Testis (tissue), 3 donors: ENCODE measurements around the gene MEI4. TPM values are rescaled to one million over a fixed set of nuclear protein-coding genes. Genes with fewer than 3 reads are reported as not detected.
"Not testable (repeated sequence)": the region's sequence is repeated elsewhere in the genome, so short reads cannot be mapped to it uniquely, and the experiment has no call there.

Source experiments
- DNase-seq: peaks from one replicate; pipeline ENCODE4 v3.0.0-alpha.2; 2019
- H3K27ac ChIP-seq, 2 donors: fragments of 200-600 bp; sonication (generic); one replicate each; pipeline ENCODE4 v1.5.1; 2019
- H3K27me3 ChIP-seq: fragments of 200-600 bp; sonication (generic); one replicate; pipeline ENCODE4 v1.5.1; 2019
- H3K36me3 ChIP-seq: fragments of 200-600 bp; sonication (generic); one replicate; pipeline ENCODE4 v1.5.1; 2017; ENCODE audit warnings: low read depth; ENCODE audit errors: missing control alignments
- H3K4me1 ChIP-seq: fragments of 200-600 bp; sonication (generic); one replicate; pipeline ENCODE4 v1.5.1; 2019
- H3K4me3 ChIP-seq, 2 donors: fragments of 200-600 bp; sonication (generic); one replicate each; pipeline ENCODE4 v1.5.1; 2017 to 2019
- H3K9me3 ChIP-seq: fragments of 200-600 bp; sonication (generic); one replicate; pipeline ENCODE4 v1.5.1; 2017
- POLR2A ChIP-seq: fragments of 450-650 bp; IDR thresholded peaks from one replicate; pipeline ENCODE4 v1.6.1; 2017; ENCODE audit warnings: antibody characterized with exemption, mild to moderate bottlenecking, moderate library complexity
- WGBS, 2 donors: methylation state at CpG; one replicate each; pipeline ENCODE4 v1.1.5; 2018; 5-methylcytosine and 5-hydroxymethylcytosine counted together
- intact Hi-C: fragments of 100-400 bp; cut with DNase I; formaldehyde crosslinking; loops from one replicate; pipeline ENCODE4 v1.15.1; 2023; ENCODE audit warnings: low total_unique reads
- polyA plus RNA-seq: library from polyadenylated mRNA; stranded (reverse); fragments of 350-450 nt; fragmentation: Illumina TruSeq; extraction: RNeasy Lipid Tissue Mini Kit (QIAGEN cat#74804); gene quantifications from one replicate; pipeline ENCODE4 v1.2.3, GENCODE V29; 2014; ENCODE audit warnings: low read depth, low replicate concordance; ENCODE audit not compliant: insufficient read depth
- total RNA-seq, 2 donors: library from RNA; depleted of rRNA; stranded (reverse); fragments of >200 nt; gene quantifications; one replicate each; pipeline ENCODE4 v1.2.3, GENCODE V29; 2016
- TF ChIP-seq, protein P1 (sequence below), 3 experiments: fragments of 450-650 bp in 2 of 3; fragments of 200-600 bp in 1 of 3; sonication (generic) in 1 of 3; IDR thresholded peaks; one replicate each; pipeline ENCODE4 v1.5.1; 2016 to 2019; ENCODE audit warnings: antibody characterized with exemption in 3 of 3, mild to moderate bottlenecking in 2 of 3, moderate library complexity in 1 of 3

Gene MEI4
- total and polyA plus RNA-seq, 3 donors from 2014 or later = 6.3 to 7.3 (median 6.9) TPM

- intact Hi-C loops = no loop called here
These were observed 977 bp downstream of the MEI4 start for GRCh38 chr6:77653816-77654215.

DNA sequence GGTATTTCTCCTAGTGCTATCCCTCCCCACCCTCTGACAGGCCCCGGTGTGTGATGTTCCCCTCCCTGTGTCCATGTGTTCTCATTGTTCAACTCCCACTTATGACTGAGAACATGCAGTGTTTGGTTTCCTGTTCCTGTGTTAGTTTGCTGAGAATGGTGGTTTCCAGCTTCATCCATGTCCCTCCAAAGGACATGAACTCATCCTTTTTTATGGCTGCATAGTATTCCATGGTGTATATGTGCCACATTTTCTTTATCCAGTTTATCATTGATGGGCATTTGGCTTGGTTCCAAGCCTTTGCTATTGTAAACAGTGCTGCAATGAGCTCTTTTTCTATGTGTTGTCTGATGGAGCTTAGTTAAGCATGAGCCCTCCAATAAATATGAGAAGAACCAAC is 2.2 kb downstream of the MEI4 start:
- H3K36me3 ChIP-seq, H3K4me3 ChIP-seq, intact Hi-C loops, H3K4me1 ChIP-seq, H3K9me3 ChIP-seq, H3K27me3 ChIP-seq, DNase-seq, H3K27ac ChIP-seq: not testable (repeated sequence)
- WGBS, 2 donors = 58 to 86% methylated on average over 1 of the region's 1 CpG

More at GRCh38 chr6:77653816-77654215, 977 bp downstream of the MEI4 start:
- Histone ChIP-seq H3K9me3 (no peaks in the 10 kb centered on the region), H3K4me3 (no peak overlapping the region), H3K4me1 (no peaks in the 10 kb centered on the region), H3K36me3 (no peaks in the 10 kb centered on the region), H3K27me3 (no peaks in the 10 kb centered on the region), H3K27ac (no peak overlapping the region)
- no peak for DNase-seq
- TF ChIP-seq, protein P1, sequence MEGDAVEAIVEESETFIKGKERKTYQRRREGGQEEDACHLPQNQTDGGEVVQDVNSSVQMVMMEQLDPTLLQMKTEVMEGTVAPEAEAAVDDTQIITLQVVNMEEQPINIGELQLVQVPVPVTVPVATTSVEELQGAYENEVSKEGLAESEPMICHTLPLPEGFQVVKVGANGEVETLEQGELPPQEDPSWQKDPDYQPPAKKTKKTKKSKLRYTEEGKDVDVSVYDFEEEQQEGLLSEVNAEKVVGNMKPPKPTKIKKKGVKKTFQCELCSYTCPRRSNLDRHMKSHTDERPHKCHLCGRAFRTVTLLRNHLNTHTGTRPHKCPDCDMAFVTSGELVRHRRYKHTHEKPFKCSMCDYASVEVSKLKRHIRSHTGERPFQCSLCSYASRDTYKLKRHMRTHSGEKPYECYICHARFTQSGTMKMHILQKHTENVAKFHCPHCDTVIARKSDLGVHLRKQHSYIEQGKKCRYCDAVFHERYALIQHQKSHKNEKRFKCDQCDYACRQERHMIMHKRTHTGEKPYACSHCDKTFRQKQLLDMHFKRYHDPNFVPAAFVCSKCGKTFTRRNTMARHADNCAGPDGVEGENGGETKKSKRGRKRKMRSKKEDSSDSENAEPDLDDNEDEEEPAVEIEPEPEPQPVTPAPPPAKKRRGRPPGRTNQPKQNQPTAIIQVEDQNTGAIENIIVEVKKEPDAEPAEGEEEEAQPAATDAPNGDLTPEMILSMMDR (IDR thresholded peaks at IDR 0.05) = no peak
- TF ChIP-seq POLR2A = no peak

DNA sequence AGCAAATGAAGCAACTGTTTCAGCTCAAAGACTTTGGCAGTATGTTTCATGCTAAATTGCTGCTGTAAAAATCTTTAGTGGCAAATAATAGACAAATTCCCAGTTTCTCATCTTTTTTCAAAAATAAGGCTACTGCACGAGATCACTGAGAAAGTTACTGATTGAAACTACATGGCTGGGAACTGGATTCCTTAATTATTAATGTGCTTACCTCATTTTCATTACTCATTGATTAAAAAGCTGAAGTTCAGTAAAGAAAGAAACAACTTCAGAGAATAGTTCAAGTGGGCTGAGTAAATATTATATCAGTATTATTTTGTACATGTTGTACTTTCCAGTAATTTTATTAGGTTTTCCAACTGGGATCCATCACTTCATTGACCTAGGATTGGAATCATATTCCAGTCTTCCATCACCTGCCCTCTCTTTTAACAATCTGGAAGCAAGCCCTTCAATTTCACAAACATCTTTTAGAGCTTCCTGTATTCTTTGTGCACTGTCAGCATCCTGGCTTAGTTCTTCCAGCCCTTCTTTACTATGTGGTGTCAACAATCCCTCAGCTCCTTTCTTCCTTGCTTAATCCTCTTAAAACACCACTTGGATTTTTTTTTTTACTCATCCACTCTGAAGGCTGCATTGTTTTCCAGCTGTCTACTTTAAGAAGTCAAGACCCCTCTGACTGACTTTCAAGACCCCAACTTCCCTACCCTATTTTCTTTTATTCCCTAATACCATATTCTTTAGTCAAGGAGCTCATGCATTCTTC is 4.3 kb downstream of the MEI4 start:
- Histone ChIP-seq H3K27ac (no peak overlapping the region), H3K36me3 (no peaks in the 10 kb centered on the region), H3K27me3 (no peaks in the 10 kb centered on the region), H3K9me3 (no peaks in the 10 kb centered on the region), H3K4me1 (no peaks in the 10 kb centered on the region), H3K4me3 (no peak overlapping the region)
- intact Hi-C loops = no loop called here
- no peak for TF ChIP-seq POLR2A
- TF ChIP-seq, protein P1 (IDR thresholded peaks at IDR 0.05) = no peak
- DNase-seq = no peak
- WGBS, 2 donors = 48 to 49% methylated on average over 1 of the region's 1 CpG

DNA sequence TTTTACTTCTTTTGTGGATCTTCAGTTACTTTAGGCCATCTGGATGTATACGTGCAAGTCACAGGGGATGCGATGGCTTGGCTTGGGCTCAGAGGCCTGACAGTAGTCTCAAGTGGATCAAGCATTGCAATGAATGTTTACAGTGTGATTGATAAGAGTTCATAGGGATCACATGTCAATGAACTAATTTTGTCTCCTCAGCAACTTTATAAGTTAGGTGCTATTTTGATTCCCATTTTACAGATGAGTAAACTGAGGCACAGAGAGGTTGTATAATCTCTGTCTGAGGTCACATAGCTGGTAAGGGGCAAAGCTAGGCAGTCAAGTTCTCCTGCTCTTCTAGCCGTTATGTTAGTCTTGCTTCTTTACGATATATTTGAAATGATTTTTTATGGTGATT is 13.5 kb downstream of the MEI4 start:
- Histone ChIP-seq H3K4me1 (no peaks in the 10 kb centered on the region), H3K27me3 (no peaks in the 10 kb centered on the region), H3K9me3 (no peaks in the 10 kb centered on the region), H3K36me3 (no peaks in the 10 kb centered on the region), H3K27ac (no peak overlapping the region), H3K4me3 (no peak overlapping the region)
- no peak for DNase-seq
- WGBS, 2 donors = 81 to 96% methylated on average over 4 of the region's 4 CpGs
- intact Hi-C loops = no loop called here
- TF ChIP-seq POLR2A = no peak
- TF ChIP-seq, protein P1 (IDR thresholded peaks at IDR 0.05) = no peak

DNA sequence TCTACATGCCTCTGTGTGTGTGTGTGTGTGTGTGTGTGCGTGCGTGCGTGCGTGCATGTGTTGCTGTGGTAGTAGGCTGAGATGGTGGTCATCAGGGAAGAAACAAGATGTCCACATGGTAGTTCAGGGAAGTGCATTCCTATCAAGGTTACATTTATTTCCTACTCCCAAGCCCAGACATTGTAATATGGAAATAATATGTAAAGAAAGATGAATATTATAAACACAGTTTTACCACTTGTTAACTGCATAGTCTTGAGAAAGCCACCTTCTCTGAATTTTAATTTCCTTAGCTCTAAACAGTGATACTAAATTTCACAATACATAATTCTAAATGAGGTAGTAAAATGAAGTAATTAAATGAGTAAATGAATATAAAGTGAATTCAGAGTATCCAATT is 14.0 kb downstream of the MEI4 start:
- intact Hi-C loops = no loop called here
- H3K4me3 ChIP-seq = no peak overlapping the region
- no peak for TF ChIP-seq POLR2A
- TF ChIP-seq, protein P1 (IDR thresholded peaks at IDR 0.05) = no peak
- no peaks in the 10 kb centered on the region for H3K36me3 ChIP-seq
- no peaks in the 10 kb centered on the region for H3K9me3 ChIP-seq
- no peaks in the 10 kb centered on the region for H3K4me1 ChIP-seq
- no peak overlapping the region for H3K27ac ChIP-seq
- DNase-seq = no peak
- H3K27me3 ChIP-seq = no peaks in the 10 kb centered on the region
- 75 to 77% methylated on average over 4 of the region's 4 CpGs for whole genome bisulfite sequencing, 2 donors
